HCT116 (cell line): ENCODE data around the gene FAM118B.

ENCODE experiments used
- CEBPB ChIP-seq: IDR thresholded peaks from 2 replicates; pipeline ENCODE4 v1.6.1; 2012; ENCODE audit warnings: low read depth
- EZH2 ChIP-seq: fragments of 200-600 bp; sonication (generic); IDR thresholded peaks from 2 replicates; pipeline ENCODE4 v1.6.1; 2017; ENCODE audit warnings: antibody characterized with exemption, mixed run types
- POLR2A ChIP-seq: IDR thresholded peaks from 2 replicates; pipeline ENCODE4 v1.7.0; 2011; ENCODE audit warnings: borderline replicate concordance; ENCODE audit not compliant: insufficient read depth, insufficient read length; ENCODE audit errors: extremely low read depth
- POLR2AphosphoS5 ChIP-seq: IDR thresholded peaks from 2 replicates; pipeline ENCODE4 v1.6.1; 2011; ENCODE audit warnings: mild to moderate bottlenecking, low read depth, low read length, moderate library complexity
- SIN3A ChIP-seq: IDR thresholded peaks from 2 replicates; pipeline ENCODE4 v1.6.1; 2012; ENCODE audit warnings: low read depth
- TF ChIP-seq, protein P1 (sequence below), 3 experiments: fragments of 200-600 bp in 1 of 3; sonication (generic) in 1 of 3; IDR thresholded peaks in 2 of 3; conservative IDR thresholded peaks in 1 of 3; 2 replicates each; pipeline ENCODE4 v1.5.1; 2012 to 2017; ENCODE audit warnings: low read depth in 2 of 3, low read length in 2 of 3, antibody characterized with exemption in 1 of 3, borderline replicate concordance in 1 of 3, control low read depth in 1 of 3, mild to moderate bottlenecking in 1 of 3, mixed read lengths in 1 of 3, mixed run types in 1 of 3, moderate library complexity in 1 of 3; ENCODE audit not compliant: insufficient read depth in 1 of 3
- TF ChIP-seq, protein P2 (sequence below): IDR thresholded peaks from 2 replicates; pipeline ENCODE4 v1.6.1; 2012

DNA sequence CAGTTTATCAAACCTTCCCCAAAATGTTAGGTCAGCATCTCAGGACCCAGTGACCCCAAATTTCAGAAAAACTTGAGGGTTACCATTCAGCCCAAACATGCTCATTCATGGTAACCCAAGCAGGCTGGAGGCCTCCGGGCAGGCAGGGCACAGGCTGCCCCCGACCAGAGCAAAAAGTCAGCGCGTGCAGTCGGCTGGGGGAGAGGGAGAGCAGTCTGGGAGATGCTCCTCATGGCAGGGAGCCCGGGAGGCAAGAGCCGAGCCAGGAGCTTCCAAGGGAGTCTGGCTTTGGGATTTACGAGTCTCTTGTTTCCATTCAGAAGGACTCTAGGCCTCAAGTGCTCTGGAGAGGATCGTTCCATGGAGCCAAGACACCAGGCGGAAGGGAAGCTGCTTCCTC is 45.8 kb upstream of the FAM118B start:
- TF ChIP-seq EZH2 (no peak), POLR2AphosphoS5 (no peak), CEBPB (no peak), SIN3A (no peak), POLR2A (no peak)
- TF ChIP-seq, protein P1, sequence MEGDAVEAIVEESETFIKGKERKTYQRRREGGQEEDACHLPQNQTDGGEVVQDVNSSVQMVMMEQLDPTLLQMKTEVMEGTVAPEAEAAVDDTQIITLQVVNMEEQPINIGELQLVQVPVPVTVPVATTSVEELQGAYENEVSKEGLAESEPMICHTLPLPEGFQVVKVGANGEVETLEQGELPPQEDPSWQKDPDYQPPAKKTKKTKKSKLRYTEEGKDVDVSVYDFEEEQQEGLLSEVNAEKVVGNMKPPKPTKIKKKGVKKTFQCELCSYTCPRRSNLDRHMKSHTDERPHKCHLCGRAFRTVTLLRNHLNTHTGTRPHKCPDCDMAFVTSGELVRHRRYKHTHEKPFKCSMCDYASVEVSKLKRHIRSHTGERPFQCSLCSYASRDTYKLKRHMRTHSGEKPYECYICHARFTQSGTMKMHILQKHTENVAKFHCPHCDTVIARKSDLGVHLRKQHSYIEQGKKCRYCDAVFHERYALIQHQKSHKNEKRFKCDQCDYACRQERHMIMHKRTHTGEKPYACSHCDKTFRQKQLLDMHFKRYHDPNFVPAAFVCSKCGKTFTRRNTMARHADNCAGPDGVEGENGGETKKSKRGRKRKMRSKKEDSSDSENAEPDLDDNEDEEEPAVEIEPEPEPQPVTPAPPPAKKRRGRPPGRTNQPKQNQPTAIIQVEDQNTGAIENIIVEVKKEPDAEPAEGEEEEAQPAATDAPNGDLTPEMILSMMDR (IDR thresholded peaks at IDR 0.05 in 2 of 3, conservative IDR thresholded peaks at IDR 0.05 in 1 of 3; ENCODE audit: borderline replicate concordance in 1 of 3, insufficient read depth in 1 of 3, low read depth in 2 of 3, low read length in 2 of 3) = no peak
- TF ChIP-seq, protein P2, sequence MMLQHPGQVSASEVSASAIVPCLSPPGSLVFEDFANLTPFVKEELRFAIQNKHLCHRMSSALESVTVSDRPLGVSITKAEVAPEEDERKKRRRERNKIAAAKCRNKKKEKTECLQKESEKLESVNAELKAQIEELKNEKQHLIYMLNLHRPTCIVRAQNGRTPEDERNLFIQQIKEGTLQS = no peak
